GM12878 (cell line): Measurements from ENCODE around the gene C10orf90.

ENCODE experiments used
- CTCF ChIP-seq, 3 experiments: IDR thresholded peaks in 2 of 3; conservative IDR thresholded peaks in 1 of 3; 2 replicates each; pipeline ENCODE4 v1.5.1; 2011; ENCODE audit warnings: low read depth in 3 of 3, low read length in 3 of 3, mild to moderate bottlenecking in 3 of 3, control low read depth in 2 of 3, moderate library complexity in 2 of 3, inconsistent platforms in 1 of 3, mixed read lengths in 1 of 3; ENCODE audit not compliant: control insufficient read depth in 2 of 3, insufficient read depth in 1 of 3; ENCODE audit errors: extremely low read depth in 1 of 3
- EZH2 ChIP-seq: IDR thresholded peaks from 2 replicates; pipeline ENCODE4 v1.6.1; 2012; ENCODE audit warnings: low read depth, mild to moderate bottlenecking, control low read depth, inconsistent platforms, low read length, borderline replicate concordance; ENCODE audit not compliant: control insufficient read depth
- SIN3A ChIP-seq: IDR thresholded peaks from 2 replicates; pipeline ENCODE4 v1.6.1; 2012; ENCODE audit warnings: low read depth, low read length, improper control_type of control experiment

- TF ChIP-seq CTCF (IDR thresholded peaks at IDR 0.05 in 2 of 3, conservative IDR thresholded peaks at IDR 0.05 in 1 of 3; ENCODE audit: control insufficient read depth in 2 of 3, extremely low read depth in 1 of 3, insufficient read depth in 1 of 3, low read depth in 3 of 3, low read length in 3 of 3): no peak
- TF ChIP-seq EZH2: no peak
- no peak for TF ChIP-seq SIN3A
These were observed 996 bp upstream of the C10orf90 start for GRCh38 chr10:126671402-126671975.
